HG02610 (cell line): ENCODE data around the gene FREM2.

ENCODE experiments used
- ATAC-seq: cut with Tn5 transposase; IDR thresholded peaks from one replicate; pipeline ENCODE4 v1.9.1; 2021; ENCODE audit warnings: mild to moderate bottlenecking, moderate library complexity; ENCODE audit not compliant: unreplicated experiment

Gene FREM2, protein sequence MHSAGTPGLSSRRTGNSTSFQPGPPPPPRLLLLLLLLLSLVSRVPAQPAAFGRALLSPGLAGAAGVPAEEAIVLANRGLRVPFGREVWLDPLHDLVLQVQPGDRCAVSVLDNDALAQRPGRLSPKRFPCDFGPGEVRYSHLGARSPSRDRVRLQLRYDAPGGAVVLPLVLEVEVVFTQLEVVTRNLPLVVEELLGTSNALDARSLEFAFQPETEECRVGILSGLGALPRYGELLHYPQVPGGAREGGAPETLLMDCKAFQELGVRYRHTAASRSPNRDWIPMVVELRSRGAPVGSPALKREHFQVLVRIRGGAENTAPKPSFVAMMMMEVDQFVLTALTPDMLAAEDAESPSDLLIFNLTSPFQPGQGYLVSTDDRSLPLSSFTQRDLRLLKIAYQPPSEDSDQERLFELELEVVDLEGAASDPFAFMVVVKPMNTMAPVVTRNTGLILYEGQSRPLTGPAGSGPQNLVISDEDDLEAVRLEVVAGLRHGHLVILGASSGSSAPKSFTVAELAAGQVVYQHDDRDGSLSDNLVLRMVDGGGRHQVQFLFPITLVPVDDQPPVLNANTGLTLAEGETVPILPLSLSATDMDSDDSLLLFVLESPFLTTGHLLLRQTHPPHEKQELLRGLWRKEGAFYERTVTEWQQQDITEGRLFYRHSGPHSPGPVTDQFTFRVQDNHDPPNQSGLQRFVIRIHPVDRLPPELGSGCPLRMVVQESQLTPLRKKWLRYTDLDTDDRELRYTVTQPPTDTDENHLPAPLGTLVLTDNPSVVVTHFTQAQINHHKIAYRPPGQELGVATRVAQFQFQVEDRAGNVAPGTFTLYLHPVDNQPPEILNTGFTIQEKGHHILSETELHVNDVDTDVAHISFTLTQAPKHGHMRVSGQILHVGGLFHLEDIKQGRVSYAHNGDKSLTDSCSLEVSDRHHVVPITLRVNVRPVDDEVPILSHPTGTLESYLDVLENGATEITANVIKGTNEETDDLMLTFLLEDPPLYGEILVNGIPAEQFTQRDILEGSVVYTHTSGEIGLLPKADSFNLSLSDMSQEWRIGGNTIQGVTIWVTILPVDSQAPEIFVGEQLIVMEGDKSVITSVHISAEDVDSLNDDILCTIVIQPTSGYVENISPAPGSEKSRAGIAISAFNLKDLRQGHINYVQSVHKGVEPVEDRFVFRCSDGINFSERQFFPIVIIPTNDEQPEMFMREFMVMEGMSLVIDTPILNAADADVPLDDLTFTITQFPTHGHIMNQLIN (N-terminal part only)

DNA sequence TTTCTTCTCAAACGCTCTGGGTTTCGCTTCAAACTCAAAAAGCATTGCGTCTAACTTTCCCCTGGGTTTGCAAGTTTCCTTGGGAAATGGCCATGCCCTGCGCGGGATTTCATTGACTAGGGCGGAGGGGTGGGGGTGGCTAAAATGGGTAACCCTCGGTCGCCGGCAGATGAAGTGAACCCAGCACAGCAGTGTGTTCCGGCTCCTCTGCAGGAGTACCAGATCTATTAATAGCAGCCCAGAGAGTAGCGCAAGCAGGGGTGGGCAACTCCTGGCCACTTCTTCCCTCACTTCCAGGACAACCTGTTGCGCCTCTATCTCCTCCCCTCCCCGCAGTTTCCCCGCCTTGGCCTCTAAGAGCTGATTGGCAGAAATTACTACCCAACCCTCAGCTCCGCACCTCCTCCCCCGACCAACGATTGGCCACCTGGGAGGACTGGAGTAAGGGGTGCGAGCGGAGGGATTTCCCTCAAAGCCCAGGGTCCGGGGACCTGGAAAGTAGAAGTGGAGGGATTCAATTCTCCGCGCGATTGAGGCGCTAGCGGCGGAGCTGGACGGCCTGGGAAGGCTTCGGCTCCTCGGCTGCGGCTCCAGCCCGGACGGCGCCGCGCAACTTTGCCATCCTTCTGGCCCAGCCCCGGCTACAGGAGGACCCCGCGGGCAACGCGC is at the start of gene FREM2:
FREM2 (plus strand) TSS at position 501 of the 669 bp plus-strand sequence. CDS start 268 bp downstream, outside the sequence.
- ATAC-seq = no peak

DNA sequence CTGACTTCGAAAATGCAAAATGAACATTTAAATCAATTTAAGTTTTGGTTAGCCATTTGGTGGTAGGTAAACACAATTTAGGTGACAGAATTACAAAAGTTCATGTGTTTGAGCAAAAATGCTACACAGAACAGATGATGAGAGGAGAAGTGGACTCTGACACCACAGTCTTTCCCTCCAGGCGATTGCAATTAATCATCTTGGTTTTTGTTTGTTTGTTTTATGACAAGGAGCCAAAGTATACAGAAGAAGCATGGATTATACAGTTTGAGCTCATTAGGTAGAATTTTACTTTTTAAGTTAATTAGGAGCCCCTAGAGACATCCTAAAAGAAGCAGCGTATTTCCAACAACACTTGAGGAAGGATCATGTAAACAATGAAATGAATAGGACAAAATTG is 49.3 kb upstream of the FREM2 start:
- ATAC-seq = no peak

DNA sequence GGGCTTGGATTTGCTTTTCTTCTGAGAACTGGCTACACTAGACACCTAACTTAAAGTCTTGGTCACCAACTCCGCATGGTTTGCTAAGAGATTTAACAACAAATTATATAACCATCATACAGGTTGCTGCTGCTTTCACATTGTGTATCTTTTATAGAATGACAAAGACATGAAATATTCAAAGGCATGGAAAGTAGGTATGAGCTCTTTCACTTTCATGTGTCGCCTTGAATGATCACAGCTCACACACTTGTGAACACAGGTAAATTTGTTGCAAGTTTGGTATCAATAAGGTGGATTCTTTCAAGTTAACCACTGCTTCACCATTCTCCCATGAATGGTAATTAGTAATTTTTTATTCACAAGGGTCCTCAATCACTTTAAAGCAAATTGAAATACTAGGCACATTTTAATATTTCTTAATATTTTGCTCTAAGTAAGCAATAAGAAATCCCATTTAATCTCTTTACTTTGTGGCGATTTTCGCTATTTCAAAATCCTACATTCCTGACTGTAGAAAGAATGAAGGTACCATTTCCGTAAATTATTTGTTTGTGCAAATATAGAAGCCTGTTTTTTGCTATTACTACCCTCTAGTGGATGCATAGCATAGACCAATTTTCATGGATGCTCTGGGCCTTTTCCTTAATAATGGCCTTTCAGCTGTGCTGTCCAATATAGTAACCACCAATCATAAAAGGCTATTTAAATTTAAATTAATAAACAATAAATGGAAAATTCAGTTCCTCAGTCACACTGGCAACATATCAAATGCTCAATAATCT is 45.5 kb upstream of the FREM2 start:
- no peak for ATAC-seq

DNA sequence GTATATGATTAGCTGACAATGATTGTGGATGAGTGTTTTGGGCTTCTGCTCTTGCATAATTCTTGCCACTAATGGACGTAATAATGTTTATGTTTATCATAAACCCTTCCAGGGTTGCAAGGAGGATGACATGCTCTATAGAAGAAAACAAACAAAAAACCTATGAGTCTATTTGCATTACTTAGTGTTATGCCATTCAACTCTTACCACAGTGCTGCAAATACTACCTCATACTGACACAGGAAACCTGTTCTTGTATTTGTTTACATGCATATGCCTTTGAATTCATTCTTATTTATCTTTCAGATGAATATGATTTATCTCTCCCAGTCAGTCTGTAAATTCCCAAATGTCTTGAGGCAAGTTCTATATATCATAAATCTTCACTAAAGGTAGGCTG is 39.6 kb upstream of the FREM2 start:
- ATAC-seq = no peak

DNA sequence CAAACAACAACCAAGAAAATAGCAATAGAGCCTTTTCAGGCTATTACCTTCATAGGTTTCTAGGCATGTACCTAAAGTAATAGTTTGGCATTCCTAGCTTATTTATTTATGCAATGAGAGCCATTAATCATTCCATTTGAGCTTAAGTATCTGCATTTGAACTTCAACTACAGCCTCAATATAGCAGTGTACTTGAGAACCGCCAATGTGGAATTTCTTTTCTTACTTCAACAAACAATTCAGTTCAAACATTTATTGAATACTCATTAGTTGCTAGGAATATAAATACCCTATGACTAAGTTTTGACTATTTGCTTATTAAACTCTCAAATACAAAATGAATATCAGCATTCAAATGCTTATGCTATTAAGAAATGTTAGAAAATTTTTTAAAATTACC is 38.0 kb upstream of the FREM2 start:
- no peak for ATAC-seq

DNA sequence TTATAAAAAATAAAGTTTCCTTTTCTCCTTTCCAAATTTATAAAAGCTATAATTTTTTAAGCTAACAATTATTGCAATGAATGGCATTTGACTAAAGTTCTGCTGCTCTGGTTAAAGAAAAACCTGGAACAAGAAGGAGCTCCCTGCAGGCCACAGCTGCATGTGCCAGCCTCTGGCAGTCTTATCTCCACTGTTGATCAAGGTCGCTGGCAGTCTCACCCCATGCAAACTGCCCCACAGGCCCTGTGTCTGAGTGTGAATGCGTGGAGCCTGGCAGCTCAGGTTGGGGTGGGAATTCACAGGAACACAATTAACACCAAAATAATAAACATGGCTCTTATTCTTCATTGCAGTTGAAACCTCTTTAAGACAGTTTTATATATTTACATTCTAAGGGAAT is 30.2 kb upstream of the FREM2 start:
- no peak for ATAC-seq

DNA sequence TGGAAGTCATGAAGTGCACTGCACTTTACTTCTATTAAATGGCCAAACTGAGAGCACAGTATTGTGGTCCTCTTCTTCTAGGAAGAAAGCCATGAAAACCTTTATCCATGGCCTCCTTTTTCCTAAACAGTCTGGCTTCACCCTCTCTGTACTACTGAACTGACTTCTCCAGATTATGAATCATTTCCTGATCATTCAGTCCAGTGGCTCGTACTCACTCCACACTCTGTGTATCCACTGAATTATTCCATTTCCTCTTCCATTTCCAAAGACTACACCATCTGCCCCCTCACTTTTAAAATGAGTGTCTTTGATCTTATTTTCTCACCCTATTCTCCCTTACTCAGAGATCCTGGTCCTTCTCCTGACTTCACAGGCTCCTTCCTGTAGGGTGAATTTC is 29.7 kb upstream of the FREM2 start:
- ATAC-seq = no peak

DNA sequence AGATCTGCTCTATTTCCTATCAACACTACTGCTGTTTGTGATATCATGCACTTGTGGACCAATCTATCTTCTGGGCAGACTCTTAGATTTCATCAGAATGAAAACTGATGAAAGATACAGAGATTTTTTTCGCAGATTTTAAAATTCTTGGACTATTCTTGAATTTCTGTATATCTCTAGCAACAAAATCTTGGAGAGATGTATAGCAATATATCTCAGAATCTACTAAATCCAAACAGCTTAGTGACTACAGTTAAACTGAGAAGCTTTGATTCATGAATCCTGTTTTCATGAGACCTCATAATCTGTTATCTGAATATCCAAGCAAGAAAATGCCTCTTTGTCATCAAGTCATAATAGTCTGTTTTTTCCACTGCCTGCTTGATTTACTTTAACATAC is 28.0 kb upstream of the FREM2 start:
- ATAC-seq = no peak

DNA sequence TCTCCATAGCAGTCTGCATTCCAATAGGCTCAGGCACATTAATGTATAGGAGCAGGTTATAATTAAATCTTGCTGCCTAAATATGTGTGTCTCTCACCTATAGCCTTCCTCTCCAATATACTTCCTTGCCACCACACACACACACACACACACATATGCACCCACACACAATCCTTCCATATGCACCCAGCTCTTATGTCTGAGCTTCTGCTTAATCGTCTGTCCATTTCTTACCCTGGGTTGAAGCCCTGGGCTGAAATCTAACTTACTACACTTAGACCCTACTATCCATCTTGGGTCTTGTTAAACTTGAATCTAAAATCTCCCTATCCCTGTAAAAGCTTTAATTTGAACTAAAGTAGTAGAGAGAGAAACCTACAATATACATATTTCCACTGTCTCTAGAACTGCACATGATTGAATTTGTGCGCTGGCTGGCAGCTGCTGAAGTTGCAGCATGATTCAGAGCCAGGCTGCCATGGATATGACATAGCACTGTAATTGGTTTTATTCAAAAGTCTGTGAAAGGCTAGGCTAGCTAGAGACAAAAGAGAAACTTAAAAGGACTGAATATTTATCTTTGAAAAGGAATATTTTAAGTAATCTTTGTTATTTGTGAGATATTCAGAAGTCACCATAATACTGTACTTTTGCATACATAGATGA is 25.7 kb upstream of the FREM2 start:
- ATAC-seq = no peak

DNA sequence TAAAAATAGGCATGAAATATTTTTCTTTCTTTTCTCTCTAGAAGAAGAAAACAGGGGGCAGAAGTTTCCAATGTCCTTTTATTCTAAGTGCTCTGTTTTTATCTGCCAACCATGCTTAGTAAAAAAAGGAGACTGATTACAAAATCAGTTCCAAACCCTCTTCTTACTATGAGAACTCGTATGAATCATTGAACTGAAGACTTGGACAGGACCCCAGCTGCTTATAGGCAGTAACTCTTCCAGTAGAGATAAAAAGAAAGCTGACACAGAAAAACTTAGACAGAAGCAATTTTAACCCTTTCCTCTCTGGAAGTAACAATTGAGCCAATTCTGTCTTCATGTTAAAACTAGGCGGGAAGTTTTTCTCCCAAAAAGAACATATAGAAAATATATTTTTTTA is 24.5 kb upstream of the FREM2 start:
- ATAC-seq = no peak

DNA sequence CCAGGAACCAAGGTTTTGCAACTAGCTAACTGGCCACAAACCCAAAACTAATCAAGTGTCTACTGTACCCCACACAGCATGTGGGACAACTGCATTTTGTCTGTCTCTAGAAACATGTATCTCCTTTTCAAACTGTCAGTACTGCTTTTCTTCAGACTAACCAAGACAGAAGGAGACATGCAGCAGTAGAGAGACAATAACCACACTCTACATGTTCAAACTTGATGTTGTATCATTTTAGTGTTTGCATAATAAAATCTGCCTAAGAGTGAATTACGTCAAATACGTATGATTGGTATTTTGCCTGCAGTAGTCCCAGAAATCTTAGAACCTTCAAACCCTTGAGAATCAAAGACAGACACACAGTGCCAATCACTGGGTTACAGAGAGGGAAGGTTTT is 22.0 kb upstream of the FREM2 start:
- no peak for ATAC-seq

DNA sequence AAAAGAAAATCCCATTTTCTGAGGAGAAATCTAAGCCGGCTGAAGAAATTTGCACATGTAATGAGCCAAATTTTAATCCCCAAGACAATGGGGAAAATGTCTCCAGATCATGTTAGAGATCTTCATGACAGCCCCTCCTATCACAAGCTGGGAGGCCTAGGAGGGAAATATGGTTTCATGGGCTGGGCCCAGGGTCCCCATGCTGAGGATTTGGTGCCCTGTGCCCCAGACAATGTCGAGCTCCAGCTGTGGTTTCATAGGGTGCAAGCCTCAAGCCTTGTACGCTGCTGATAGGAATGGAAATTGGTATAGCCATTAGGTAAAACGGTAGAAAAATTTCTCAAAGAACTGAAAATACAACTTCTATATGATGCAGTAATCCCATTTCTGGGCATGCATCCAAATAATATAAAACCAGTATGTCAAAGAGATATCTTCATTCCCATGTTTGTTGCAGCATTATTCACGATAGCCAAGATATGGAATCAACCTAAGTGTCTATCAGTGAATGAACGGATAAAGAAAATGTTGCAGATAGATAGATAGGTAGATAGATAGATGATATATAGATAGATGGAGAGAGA is 19.3 kb upstream of the FREM2 start:
- ATAC-seq = no peak

DNA sequence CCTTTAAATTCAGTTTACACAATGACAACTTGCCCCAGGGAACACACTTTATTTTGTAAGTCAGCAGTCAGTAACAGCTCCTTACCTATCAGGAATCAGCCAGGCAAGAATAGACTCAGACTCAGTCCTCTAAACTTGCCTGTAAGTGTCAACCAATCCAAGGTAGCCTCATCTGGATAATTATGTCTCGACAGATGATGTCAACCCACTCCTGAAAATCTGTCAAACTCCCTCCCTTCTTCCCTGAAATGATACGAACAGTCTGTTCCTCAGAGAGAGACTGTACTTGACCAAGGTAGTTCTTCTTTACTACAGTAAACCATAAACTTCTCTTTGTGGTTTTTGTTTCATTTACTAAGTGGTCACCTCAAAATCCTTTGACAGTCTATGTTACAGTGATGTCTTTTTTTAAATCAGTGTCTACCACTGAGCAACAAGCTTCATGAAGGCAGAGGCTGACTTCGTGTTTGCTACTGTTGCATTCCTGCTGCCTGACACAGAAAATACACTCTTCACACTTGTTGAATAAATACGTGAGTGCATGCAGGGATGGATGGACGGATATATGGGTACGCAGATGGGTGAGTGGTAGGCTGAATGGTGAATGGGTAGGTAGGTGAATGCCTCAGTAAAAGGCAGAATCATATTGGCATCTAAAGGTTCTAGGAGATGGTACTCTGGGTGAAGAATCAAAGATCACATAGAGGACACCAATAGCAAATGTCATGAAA is 17.5 kb upstream of the FREM2 start:
- no peak for ATAC-seq

DNA sequence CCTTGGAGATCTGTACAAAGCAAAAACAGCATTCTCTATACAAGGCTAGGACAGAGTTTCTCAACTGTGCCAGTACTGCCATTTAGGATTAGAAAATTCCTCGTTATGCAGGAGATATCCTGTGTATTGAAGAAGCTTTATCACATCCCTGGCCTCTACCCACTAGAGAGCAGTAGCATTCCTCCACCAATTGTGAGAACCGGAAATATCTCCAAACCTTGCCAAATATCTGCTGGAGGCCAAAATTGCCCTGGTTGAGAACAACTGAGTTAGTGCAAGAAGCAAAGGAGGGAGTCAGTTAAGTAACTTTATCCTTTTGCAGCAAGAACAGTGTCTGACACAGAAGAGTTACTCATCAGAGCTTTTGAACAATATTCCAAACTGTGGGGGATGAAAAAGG is 16.2 kb upstream of the FREM2 start:
- ATAC-seq = no peak

DNA sequence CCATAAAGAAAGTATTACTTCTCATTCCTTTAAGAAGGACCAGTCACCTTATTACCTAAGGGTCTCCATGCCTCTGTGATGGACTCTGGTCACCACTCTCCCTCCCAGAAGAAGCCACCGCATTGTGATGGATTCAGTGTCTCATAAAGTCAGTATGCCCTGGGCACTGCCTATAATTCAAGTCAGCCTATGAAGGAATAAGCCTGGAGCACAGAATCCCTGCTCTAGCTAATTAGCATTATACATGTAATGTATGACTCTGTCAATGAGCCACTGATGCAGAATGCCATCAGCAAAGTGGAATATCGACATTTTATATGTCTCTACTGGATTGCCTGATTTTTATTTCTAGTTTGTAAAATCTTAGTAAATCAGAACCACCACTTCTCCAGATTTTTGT is 14.9 kb upstream of the FREM2 start:
- no peak for ATAC-seq

DNA sequence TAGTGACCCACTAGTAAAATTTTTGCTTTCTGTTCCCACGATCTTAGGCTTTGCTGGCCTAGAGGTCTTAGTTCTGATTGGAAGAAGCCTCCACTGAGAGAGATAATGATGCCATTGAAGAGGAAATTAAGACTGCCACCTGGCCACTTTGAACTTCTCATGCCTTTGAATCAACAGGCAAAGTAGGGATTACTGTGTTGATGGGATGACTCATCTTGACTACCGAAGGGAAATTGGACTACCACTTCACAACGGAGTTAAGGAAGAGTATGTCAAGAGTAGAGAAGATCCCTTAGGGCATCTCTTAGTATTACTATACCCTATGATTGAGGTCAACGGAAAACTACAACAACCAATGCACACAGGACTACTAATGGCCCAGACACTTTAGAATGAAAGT is 12.7 kb upstream of the FREM2 start:
- ATAC-seq = no peak

DNA sequence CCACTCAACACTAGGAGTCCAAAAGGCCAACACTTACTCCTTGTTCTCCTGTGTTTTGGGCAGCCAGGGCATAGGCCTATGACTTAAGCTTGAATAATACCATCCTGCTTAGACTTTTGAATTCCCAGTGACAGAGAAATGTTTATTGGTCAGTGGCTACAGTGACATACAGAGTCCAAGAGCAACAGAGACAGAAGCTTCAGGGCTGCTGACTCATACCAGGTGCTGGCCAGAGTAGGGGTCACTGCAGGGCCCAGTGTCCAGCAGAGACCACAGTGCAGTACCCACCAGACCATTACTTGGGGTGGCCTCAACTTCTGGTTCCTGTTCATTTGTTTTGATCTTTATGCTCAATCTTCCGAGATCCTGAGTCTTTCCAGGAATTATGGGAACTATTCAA is 6.0 kb upstream of the FREM2 start:
- no peak for ATAC-seq

DNA sequence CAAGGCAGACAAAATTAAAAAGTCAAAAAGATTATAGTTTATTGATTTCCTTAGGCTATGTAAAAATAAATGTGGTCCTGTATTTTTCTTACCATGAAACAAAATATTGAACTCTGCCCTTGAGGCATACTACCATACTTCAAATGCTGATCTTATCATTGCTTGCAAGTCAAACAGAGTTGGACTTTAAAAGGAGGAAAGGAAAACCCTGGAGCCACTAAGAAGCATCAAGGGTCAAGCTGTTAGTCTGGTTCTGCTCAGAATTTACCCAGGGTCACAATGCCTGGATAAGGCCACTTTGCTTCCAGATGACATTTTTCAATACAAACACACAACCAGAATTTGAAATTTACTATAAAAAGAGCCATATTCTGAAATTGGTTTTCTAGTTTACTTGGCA is 2.2 kb upstream of the FREM2 start:
- ATAC-seq = no peak

DNA sequence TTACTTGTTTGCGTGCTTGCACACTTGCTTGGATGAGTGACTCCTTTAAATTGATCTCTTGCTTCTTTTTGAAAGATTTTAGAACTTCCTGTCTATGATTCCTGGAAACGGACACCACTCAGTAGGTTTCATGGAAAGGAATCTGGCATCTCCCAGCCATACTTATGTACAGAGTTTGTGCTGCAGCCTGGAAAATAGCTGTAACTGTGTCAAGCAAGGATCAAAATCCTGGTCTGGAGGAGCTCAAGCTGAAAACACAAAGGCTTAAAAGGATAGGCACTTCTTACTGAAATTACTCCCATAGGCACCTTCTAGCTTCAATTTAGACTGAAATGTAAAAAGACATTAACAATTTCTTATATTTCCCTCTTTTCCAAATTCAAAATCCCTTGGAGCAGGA is 1.4 kb upstream of the FREM2 start:
- ATAC-seq = no peak
